Neural progenitor cell (in vitro differentiated cells): ENCODE results near the gene CFAP161.

Source experiments
- CTCF ChIP-seq: fragments of 200-600 bp; sonication (generic); IDR thresholded peaks from 2 replicates; pipeline ENCODE4 v1.5.1; 2017; ENCODE audit warnings: antibody characterized with exemption, mild to moderate bottlenecking
- EZH2 ChIP-seq: fragments of 200-600 bp; sonication (generic); IDR thresholded peaks from 2 replicates; pipeline ENCODE4 v1.6.1; 2017; ENCODE audit warnings: antibody characterized with exemption, mild to moderate bottlenecking, moderate library complexity
- EZH2phosphoT487 ChIP-seq: fragments of 200-600 bp; sonication (generic); IDR thresholded peaks from 2 replicates; pipeline ENCODE4 v1.6.1; 2017; ENCODE audit warnings: antibody characterized with exemption

- TF ChIP-seq EZH2, result no peak
- no peak for TF ChIP-seq CTCF
- no peak for TF ChIP-seq EZH2phosphoT487
Observed at GRCh38 chr15:81170511-81170910, 36.4 kb downstream of the CFAP161 start.
